Measurements from ENCODE around the gene C2CD4B. TPM values are rescaled to one million over a fixed set of nuclear protein-coding genes. Genes with fewer than 3 reads are reported as not detected.

Gene C2CD4B
- total and polyA plus RNA-seq, 2 experiments from 2014 or later, result 1.0 to 2.6 TPM

DNA sequence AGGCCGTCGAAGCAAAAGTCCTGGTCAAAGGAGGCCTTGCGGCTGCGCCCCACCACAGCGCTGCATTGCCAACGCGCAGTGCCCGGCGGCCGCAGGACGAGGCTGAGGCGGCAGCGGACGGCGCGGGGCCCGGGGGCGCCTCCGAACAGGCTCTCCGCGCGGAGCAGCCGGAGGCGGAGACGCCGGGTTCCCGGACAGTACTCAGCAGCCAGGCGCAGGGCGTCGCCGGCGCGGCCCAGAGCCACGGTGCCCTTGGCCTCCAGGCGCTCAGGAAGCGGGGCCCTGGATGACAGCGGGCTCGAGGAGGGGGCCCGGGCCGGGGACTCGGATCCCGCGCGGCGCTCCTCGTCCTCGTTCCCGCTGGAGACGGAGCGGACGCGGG lies 1.1 kb downstream of the C2CD4B start:
- H3K79me2 ChIP-seq, result no peaks in the 10 kb centered on the region
- H2AFZ ChIP-seq, result peak overlapping the region; percentile 54
- H3K27ac ChIP-seq, result no peak overlapping the region
- 1% methylated on average over 42 of the region's 52 CpGs for whole genome bisulfite sequencing (ENCODE audit: low lambda C conversion rate, missing lambda C conversion rate)
- H3K36me3 ChIP-seq (replicated peaks; ENCODE audit: insufficient read depth, low read depth), result no peaks in the 10 kb centered on the region
- TF ChIP-seq EZH2 (IDR thresholded peaks at IDR 0.05; ENCODE audit: borderline replicate concordance), result no peak
- TF ChIP-seq EZH2phosphoT487 (IDR thresholded peaks at IDR 0.05; ENCODE audit: low read depth, severe bottlenecking, unreplicated experiment), result no peak
- no peak for TF ChIP-seq CTCF (IDR thresholded peaks at IDR 0.05; ENCODE audit: poor library complexity)
- no peaks in the 10 kb centered on the region for H4K20me1 ChIP-seq (ENCODE audit: insufficient read depth, poor library complexity, severe bottlenecking)
- H3K9me3 ChIP-seq (ENCODE audit: low read depth), result no peaks in the 10 kb centered on the region
- peaks cover 6% of the 10 kb centered on the region for H3K4me1 ChIP-seq (ENCODE audit: insufficient read depth)
- peak overlapping the region; percentile 92 for H3K4me2 ChIP-seq
- no peaks in the 10 kb centered on the region for H3K9me2 ChIP-seq (replicated peaks; ENCODE audit: insufficient read depth)
- H3K27me3 ChIP-seq, result peaks cover 58% of the 10 kb centered on the region
- peak overlapping the region; percentile 22 for H3K4me3 ChIP-seq
- peak; percentile 26 for DNase-seq (ENCODE audit: low spot score)

GRCh38 chr15:62163397-62164013 lies 1.6 kb downstream of the C2CD4B start:
- Histone ChIP-seq H3K4me1 (ENCODE audit: insufficient read depth) (peaks cover 6% of the 10 kb centered on the region), H2AFZ (peak overlapping the region; percentile 54), H3K27me3 (peaks cover 58% of the 10 kb centered on the region), H3K9me3 (ENCODE audit: low read depth) (peaks cover 4% of the 10 kb centered on the region), H3K9me2 (replicated peaks; ENCODE audit: insufficient read depth) (no peaks in the 10 kb centered on the region), H3K4me2 (peak overlapping the region; percentile 92), H3K36me3 (replicated peaks; ENCODE audit: insufficient read depth, low read depth) (no peaks in the 10 kb centered on the region), H3K27ac (no peak overlapping the region), H3K79me2 (no peaks in the 10 kb centered on the region), H3K4me3 (no peak overlapping the region), H4K20me1 (ENCODE audit: insufficient read depth, poor library complexity, severe bottlenecking) (no peaks in the 10 kb centered on the region)
- 37% methylated on average over 28 of the region's 29 CpGs for WGBS (ENCODE audit: low lambda C conversion rate, missing lambda C conversion rate)
- DNase-seq (ENCODE audit: low spot score), result no peak
- TF ChIP-seq CTCF (IDR thresholded peaks at IDR 0.05; ENCODE audit: poor library complexity) (no peak), EZH2phosphoT487 (IDR thresholded peaks at IDR 0.05; ENCODE audit: low read depth, severe bottlenecking, unreplicated experiment) (no peak), EZH2 (IDR thresholded peaks at IDR 0.05; ENCODE audit: borderline replicate concordance) (no peak)

DNA sequence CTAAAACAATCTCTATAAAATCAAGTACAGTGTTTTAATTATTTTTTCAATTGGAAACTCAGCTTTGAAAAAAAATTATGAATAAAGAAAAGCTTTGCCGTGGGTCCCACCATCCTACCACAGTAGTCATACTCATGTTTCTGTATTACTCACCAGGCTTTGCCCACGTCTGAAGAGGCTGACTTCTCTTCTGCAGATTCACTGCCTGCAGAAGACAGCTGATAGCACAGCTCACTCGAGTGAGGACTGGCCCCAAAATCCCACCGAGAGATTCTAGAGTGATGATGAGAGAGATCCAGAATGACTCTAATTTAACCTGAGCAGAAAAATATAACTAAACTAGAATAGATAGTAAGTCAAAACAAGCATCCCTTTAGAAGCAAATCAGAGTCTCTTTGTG lies 11.9 kb downstream of the C2CD4B start:
- no peak for DNase-seq (ENCODE audit: low spot score)
- no peaks in the 10 kb centered on the region for H3K9me3 ChIP-seq (ENCODE audit: low read depth)

More for the DNA sequence above, 11.9 kb downstream of the C2CD4B start:
- H3K27ac ChIP-seq, result no peak overlapping the region
- H3K9me2 ChIP-seq (replicated peaks; ENCODE audit: insufficient read depth), result no peaks in the 10 kb centered on the region
- no peak overlapping the region for H3K4me3 ChIP-seq
- TF ChIP-seq EZH2phosphoT487 (IDR thresholded peaks at IDR 0.05; ENCODE audit: low read depth, severe bottlenecking, unreplicated experiment) (no peak), EZH2 (IDR thresholded peaks at IDR 0.05; ENCODE audit: borderline replicate concordance) (no peak), CTCF (IDR thresholded peaks at IDR 0.05; ENCODE audit: poor library complexity) (no peak)
- no peaks in the 10 kb centered on the region for H3K79me2 ChIP-seq
- 66% methylated on average over 4 of the region's 4 CpGs for WGBS (ENCODE audit: low lambda C conversion rate, missing lambda C conversion rate)
- no peaks in the 10 kb centered on the region for H3K27me3 ChIP-seq
- H3K4me2 ChIP-seq, result no peak overlapping the region
- H2AFZ ChIP-seq, result no peak overlapping the region
- no peaks in the 10 kb centered on the region for H3K4me1 ChIP-seq (ENCODE audit: insufficient read depth)
- no peaks in the 10 kb centered on the region for H4K20me1 ChIP-seq (ENCODE audit: insufficient read depth, poor library complexity, severe bottlenecking)
- no peaks in the 10 kb centered on the region for H3K36me3 ChIP-seq (replicated peaks; ENCODE audit: insufficient read depth, low read depth)
